ENCODE data around the gene SSR1. TPM values are rescaled to one million over a fixed set of nuclear protein-coding genes. Genes with fewer than 3 reads are reported as not detected.

Gene SSR1
- polyA plus RNA-seq, 4 donors = 125 to 146 (median 143) TPM

- DNase-seq (ENCODE audit: low read depth in 4 of 4, low spot score in 3 of 4) = peak in 2 of 4 donors; percentile 50 to 70
Observed at GRCh38 chr6:7241709-7242645, 71.0 kb downstream of the SSR1 start.

GRCh38 chr6:7241160-7241559 is 71.8 kb downstream of the SSR1 start:
- DNase-seq (ENCODE audit: low read depth in 4 of 4, low spot score in 3 of 4) = no peak

- DNase-seq (ENCODE audit: low read depth in 4 of 4, low spot score in 3 of 4) = no peak
Observed at GRCh38 chr6:7240351-7240750, 72.6 kb downstream of the SSR1 start.

- no peak for DNase-seq (ENCODE audit: low read depth in 4 of 4, low spot score in 3 of 4)
Observed at GRCh38 chr6:7239590-7239948, 73.4 kb downstream of the SSR1 start.

- DNase-seq (ENCODE audit: low read depth in 4 of 4, low spot score in 3 of 4) = peak in 2 of 4 donors; percentile 47 to 68
Observed at GRCh38 chr6:7238900-7239589, 74.0 kb downstream of the SSR1 start.

GRCh38 chr6:7238526-7238899 is 74.5 kb downstream of the SSR1 start:
- DNase-seq (ENCODE audit: low read depth in 4 of 4, low spot score in 3 of 4) = no peak

- no peak for DNase-seq (ENCODE audit: low read depth in 4 of 4, low spot score in 3 of 4)
Observed at GRCh38 chr6:7237653-7238188, 75.3 kb downstream of the SSR1 start.

GRCh38 chr6:7236306-7237209 is 76.4 kb downstream of the SSR1 start:
- no peak for DNase-seq (ENCODE audit: low read depth in 4 of 4, low spot score in 3 of 4)

- DNase-seq (ENCODE audit: low read depth in 4 of 4, low spot score in 3 of 4) = no peak
Observed at GRCh38 chr6:7235712-7236305, 77.2 kb downstream of the SSR1 start.

GRCh38 chr6:7234547-7234946 is 78.5 kb downstream of the SSR1 start:
- DNase-seq (ENCODE audit: low read depth in 4 of 4, low spot score in 3 of 4) = no peak

- DNase-seq (ENCODE audit: low read depth in 4 of 4, low spot score in 3 of 4) = no peak
Observed at GRCh38 chr6:7232351-7232750, 80.6 kb downstream of the SSR1 start.

- DNase-seq (ENCODE audit: low read depth in 4 of 4, low spot score in 3 of 4) = no peak
Observed at GRCh38 chr6:7230956-7231713, 81.9 kb downstream of the SSR1 start.

GRCh38 chr6:7230327-7230691 is 82.7 kb downstream of the SSR1 start:
- no peak for DNase-seq (ENCODE audit: low read depth in 4 of 4, low spot score in 3 of 4)

- no peak for DNase-seq (ENCODE audit: low read depth in 4 of 4, low spot score in 3 of 4)
Observed at GRCh38 chr6:7229376-7230326, 83.3 kb downstream of the SSR1 start.

- DNase-seq (ENCODE audit: low read depth in 4 of 4, low spot score in 3 of 4) = no peak
Observed at GRCh38 chr6:7228662-7229375, 84.2 kb downstream of the SSR1 start.

- DNase-seq (ENCODE audit: low read depth in 4 of 4, low spot score in 3 of 4) = no peak
Observed at GRCh38 chr6:7224731-7225130, 88.3 kb downstream of the SSR1 start.

- no peak for DNase-seq (ENCODE audit: low read depth in 4 of 4, low spot score in 3 of 4)
Observed at GRCh38 chr6:7222197-7222596, 90.8 kb downstream of the SSR1 start.

- no peak for DNase-seq (ENCODE audit: low read depth in 4 of 4, low spot score in 3 of 4)
Observed at GRCh38 chr6:7219310-7219709, 93.7 kb downstream of the SSR1 start.

All from right renal pelvis (tissue), 4 donors.